Measurements from ENCODE around the gene TRABD2A. TPM values are rescaled to one million over a fixed set of nuclear protein-coding genes. Genes with fewer than 3 reads are reported as not detected.

The TRABD2A gene
- total and polyA plus RNA-seq, 2 donors from 2014 or later = 2.1 to 3.4 TPM

DNA sequence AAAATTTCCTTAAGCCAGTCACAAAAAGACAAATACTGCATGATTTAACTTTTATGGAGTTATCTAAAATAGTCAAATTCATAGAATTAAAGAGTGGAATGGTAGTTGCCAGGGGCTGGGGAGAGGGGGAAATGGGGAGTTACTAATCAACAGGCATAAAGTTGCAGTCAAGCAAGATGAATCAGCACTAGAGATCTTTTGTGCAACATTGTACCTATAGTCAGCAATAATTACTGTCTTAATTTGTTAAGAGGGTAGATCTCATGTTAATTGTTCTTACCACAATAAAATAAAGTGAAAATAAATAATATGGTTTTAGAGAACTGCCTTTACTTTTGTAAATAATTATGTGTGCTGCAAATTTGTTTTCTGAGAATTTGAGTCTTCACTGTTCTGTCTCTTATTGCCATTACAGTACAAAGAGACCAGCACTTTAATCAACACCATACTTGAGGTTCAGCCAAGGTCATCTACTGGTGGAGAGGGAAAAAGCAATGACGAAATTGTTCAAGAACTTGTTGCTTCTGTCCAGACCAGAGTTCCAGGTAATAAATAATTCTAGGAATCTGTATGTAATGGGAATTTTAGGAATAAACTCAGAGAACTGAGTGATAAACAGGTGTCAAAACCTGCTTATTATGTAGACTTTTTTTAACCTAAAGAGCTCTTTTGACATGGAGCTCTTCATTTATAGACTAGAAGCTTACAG, 75.5 kb downstream of the TRABD2A start:
- FAIRE-seq = no peak
- no peak for DNase-seq
- Histone ChIP-seq H3K9ac (ENCODE audit: low read length in 3 of 3) (no peak overlapping the region), H3K27me3 (ENCODE audit: control insufficient read depth, insufficient read depth, low read length) (no peaks in the 10 kb centered on the region), H3K4me3 (ENCODE audit: low read length in 3 of 3) (no peak overlapping the region), H3K27ac (ENCODE audit: low read depth in 2 of 2, low read length in 2 of 2) (no peak overlapping the region), H3K4me1 (ENCODE audit: control insufficient read depth in 2 of 3, insufficient read depth in 2 of 3, low read depth in 1 of 3, low read length in 3 of 3) (no peaks in the 10 kb centered on the region), H3K9me3 (ENCODE audit: control insufficient read depth in 2 of 3, insufficient read depth in 1 of 3, low read length in 3 of 3) (peaks cover 0 to 2% (median 0%) of the 10 kb centered on the region in 3 donors), H3K36me3 (ENCODE audit: control insufficient read depth in 2 of 3, insufficient read depth in 3 of 3, low read length in 3 of 3) (no peaks in the 10 kb centered on the region)
- TF ChIP-seq, protein P1, sequence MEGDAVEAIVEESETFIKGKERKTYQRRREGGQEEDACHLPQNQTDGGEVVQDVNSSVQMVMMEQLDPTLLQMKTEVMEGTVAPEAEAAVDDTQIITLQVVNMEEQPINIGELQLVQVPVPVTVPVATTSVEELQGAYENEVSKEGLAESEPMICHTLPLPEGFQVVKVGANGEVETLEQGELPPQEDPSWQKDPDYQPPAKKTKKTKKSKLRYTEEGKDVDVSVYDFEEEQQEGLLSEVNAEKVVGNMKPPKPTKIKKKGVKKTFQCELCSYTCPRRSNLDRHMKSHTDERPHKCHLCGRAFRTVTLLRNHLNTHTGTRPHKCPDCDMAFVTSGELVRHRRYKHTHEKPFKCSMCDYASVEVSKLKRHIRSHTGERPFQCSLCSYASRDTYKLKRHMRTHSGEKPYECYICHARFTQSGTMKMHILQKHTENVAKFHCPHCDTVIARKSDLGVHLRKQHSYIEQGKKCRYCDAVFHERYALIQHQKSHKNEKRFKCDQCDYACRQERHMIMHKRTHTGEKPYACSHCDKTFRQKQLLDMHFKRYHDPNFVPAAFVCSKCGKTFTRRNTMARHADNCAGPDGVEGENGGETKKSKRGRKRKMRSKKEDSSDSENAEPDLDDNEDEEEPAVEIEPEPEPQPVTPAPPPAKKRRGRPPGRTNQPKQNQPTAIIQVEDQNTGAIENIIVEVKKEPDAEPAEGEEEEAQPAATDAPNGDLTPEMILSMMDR (IDR thresholded peaks at IDR 0.05; ENCODE audit: borderline replicate concordance, extremely low read depth, insufficient read depth) = no peak
- intact Hi-C loops (cut with DNase I) = no loop called here

DNA sequence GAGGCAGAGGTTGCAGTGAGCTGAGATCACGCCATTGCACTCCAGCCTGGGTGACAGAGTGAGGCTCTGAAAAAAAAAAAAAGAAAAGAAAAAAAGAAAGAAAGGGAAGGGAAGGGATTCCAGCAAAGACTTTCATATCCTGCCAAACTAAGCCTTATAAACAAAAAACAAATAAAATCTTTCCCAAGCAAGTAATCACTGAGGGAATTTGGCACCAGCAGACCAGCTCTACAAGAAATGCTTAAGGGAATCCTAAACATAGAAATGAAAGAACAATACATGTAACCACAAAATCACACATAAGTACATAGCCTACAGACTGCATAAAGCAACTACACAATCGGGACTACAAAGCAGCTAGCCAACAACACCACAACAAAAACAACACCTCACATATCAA, 79.1 kb downstream of the TRABD2A start:
- no peak for FAIRE-seq
- no peaks in the 10 kb centered on the region for H3K4me1 ChIP-seq (ENCODE audit: control insufficient read depth in 2 of 3, insufficient read depth in 2 of 3, low read depth in 1 of 3, low read length in 3 of 3)
- H3K9me3 ChIP-seq (ENCODE audit: control insufficient read depth in 2 of 3, insufficient read depth in 1 of 3, low read length in 3 of 3) = peaks cover 0 to 2% (median 0%) of the 10 kb centered on the region in 3 donors
- H3K27ac ChIP-seq (ENCODE audit: low read depth in 2 of 2, low read length in 2 of 2) = no peak overlapping the region
- TF ChIP-seq, protein P1 (IDR thresholded peaks at IDR 0.05; ENCODE audit: borderline replicate concordance, extremely low read depth, insufficient read depth) = no peak
- DNase-seq = no peak
- no peaks in the 10 kb centered on the region for H3K27me3 ChIP-seq (ENCODE audit: control insufficient read depth, insufficient read depth, low read length)
- intact Hi-C loops (cut with DNase I) = no loop called here
- H3K9ac ChIP-seq (ENCODE audit: low read length in 3 of 3) = no peak overlapping the region
- no peaks in the 10 kb centered on the region for H3K36me3 ChIP-seq (ENCODE audit: control insufficient read depth in 2 of 3, insufficient read depth in 3 of 3, low read length in 3 of 3)
- H3K4me3 ChIP-seq (ENCODE audit: low read length in 3 of 3) = no peak overlapping the region

DNA sequence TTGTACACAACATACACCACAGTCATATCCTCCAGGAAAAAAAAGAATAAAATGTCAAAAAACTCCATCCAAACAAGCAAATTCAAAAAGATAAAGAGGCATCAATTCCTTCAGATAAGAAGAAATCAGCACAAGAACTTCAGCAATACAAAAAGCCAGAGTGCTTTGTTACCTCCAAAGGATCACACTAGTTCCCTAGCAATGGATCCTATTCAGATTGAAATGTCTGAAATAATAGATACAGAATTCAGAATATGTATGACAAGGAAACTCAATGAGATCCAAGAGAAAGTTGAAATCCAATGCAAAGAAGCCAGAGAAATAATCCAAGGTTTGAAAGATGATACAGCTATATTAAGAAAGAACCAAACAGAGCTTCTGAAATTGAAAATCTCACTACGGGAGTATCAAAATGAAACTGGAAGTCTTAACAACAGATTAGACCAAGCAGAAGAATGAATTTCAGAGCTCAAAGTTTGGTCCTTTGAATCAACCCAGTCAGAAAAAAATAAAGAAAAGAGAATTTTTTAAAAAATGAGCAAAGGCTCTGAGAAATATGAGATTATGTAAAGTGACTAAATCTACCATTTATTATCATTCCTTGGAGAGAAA, 80.6 kb downstream of the TRABD2A start:
- Histone ChIP-seq H3K9me3 (ENCODE audit: control insufficient read depth in 2 of 3, insufficient read depth in 1 of 3, low read length in 3 of 3) (peaks cover 0 to 2% (median 0%) of the 10 kb centered on the region in 3 donors), H3K4me3 (ENCODE audit: low read length in 3 of 3) (no peak overlapping the region), H3K36me3 (ENCODE audit: control insufficient read depth in 2 of 3, insufficient read depth in 3 of 3, low read length in 3 of 3) (no peaks in the 10 kb centered on the region), H3K27me3 (ENCODE audit: control insufficient read depth, insufficient read depth, low read length) (no peaks in the 10 kb centered on the region), H3K9ac (ENCODE audit: low read length in 3 of 3) (no peak overlapping the region), H3K4me1 (ENCODE audit: control insufficient read depth in 2 of 3, insufficient read depth in 2 of 3, low read depth in 1 of 3, low read length in 3 of 3) (no peaks in the 10 kb centered on the region), H3K27ac (ENCODE audit: low read depth in 2 of 2, low read length in 2 of 2) (no peak overlapping the region)
- no peak for FAIRE-seq
- DNase-seq = no peak
- TF ChIP-seq, protein P1 (IDR thresholded peaks at IDR 0.05; ENCODE audit: borderline replicate concordance, extremely low read depth, insufficient read depth) = no peak
- intact Hi-C loops (cut with DNase I) = no loop called here

Data from kidney (tissue), 14 donors.